GM18499 (cell line): ENCODE data around the gene GART.
A peak's percentile ranks its signal among the peaks of the same experiment; 100 is the strongest.
"Not testable (repeated sequence)": the region's sequence is repeated elsewhere in the genome, so short reads cannot be mapped to it uniquely, and the experiment has no call there.

Experiments
- ATAC-seq: cut with Tn5 transposase; IDR thresholded peaks from one replicate; pipeline ENCODE4 v1.9.1; 2021; ENCODE audit warnings: moderate number of reproducible peaks; ENCODE audit not compliant: insufficient read depth, unreplicated experiment

GART gene

GRCh38 chr21:33478935-33479678 is 62.8 kb downstream of the GART start:
- ATAC-seq: peak; percentile 4

GRCh38 chr21:33478182-33478581 is 63.7 kb downstream of the GART start:
- no peak for ATAC-seq

- no peak for ATAC-seq
Observed at GRCh38 chr21:33477066-33477465, 64.9 kb downstream of the GART start.

GRCh38 chr21:33473344-33473743 is 68.6 kb downstream of the GART start:
- no peak for ATAC-seq

GRCh38 chr21:33470701-33471100 is 71.2 kb downstream of the GART start:
- ATAC-seq: no peak

- ATAC-seq: not testable (repeated sequence)
Observed at GRCh38 chr21:33469183-33469582, 72.7 kb downstream of the GART start.

- no peak for ATAC-seq
Observed at GRCh38 chr21:33461538-33462250, 80.2 kb downstream of the GART start.

- ATAC-seq: no peak
Observed at GRCh38 chr21:33458861-33459260, 83.1 kb downstream of the GART start.

- ATAC-seq: no peak
Observed at GRCh38 chr21:33455686-33456446, 86.1 kb downstream of the GART start.
